A549 (cell line): Measurements from ENCODE around the gene SCNN1B. TPM values are rescaled to one million over a fixed set of nuclear protein-coding genes. Genes with fewer than 3 reads are reported as not detected.

Experiments
- ATAC-seq, 2 experiments: fragments of 200-7000 bp in 1 of 2; fragments of >200 bp in 1 of 2; cut with Nextera tagmentation in 1 of 2; cut with Tn5 transposase in 1 of 2; 3 replicates each; pipeline versions ENCODE4 v1.8.0 to v1.9.1; 2018 to 2020; ENCODE audit warnings: mild to moderate bottlenecking in 1 of 2, moderate library complexity in 1 of 2
- CTCF ChIA-PET: fragments of 300-600 bp; sonication (Branson Sonifier 250); formaldehyde crosslinking; extraction: SDS; loops from one replicate; lab custom pipeline; 2021; ENCODE audit warnings: antibody characterized with exemption, inconsistent platforms; lab: Yijun Ruan, JAX
- POLR2A ChIA-PET: fragments of 350-600 bp; formaldehyde crosslinking; extraction: SDS; loops from one replicate; lab custom pipeline; 2021; ENCODE audit warnings: antibody characterized with exemption, inconsistent platforms; lab: Yijun Ruan, JAX
- DNase-seq, 2 experiments: peaks; one replicate each; pipeline versions ENCODE4 v3.0.0 to v3.0.0-alpha.2; 2011 to 2016; ENCODE audit warnings: low read depth in 1 of 2, low spot score in 1 of 2
- FAIRE-seq: peaks from 2 replicates; lab custom pipeline; 2011; peaks lifted over from hg19 to GRCh38; lab: Jason Lieb, UNC
- H3K27ac ChIP-seq, 2 experiments: fragments of >200 bp; sonication (Bioruptor Twin); formaldehyde crosslinking; 3 replicates each; pipeline ENCODE4 v1.5.1; 2016 to 2017
- H3K4me1 ChIP-seq: fragments of >200 bp; sonication (Bioruptor Twin); formaldehyde crosslinking; 3 replicates; pipeline ENCODE4 v1.6.1; 2016
- H3K4me2 ChIP-seq: fragments of >200 bp; sonication (Bioruptor Twin); formaldehyde crosslinking; 3 replicates; pipeline ENCODE4 v1.6.1; 2016
- H3K4me3 ChIP-seq: fragments of >200 bp; sonication (Bioruptor Twin); formaldehyde crosslinking; 3 replicates; pipeline ENCODE4 v1.5.1; 2016
- H3K9me3 ChIP-seq: fragments of >200 bp; sonication (Bioruptor Twin); formaldehyde crosslinking; 3 replicates; pipeline ENCODE4 v1.6.1; 2016
- CBX8 ChIP-seq: fragments of 200-600 bp; sonication (generic); IDR thresholded peaks from 2 replicates; pipeline ENCODE4 v1.6.1; 2016
- CEBPB ChIP-seq, 2 experiments: fragments of >200 bp in 1 of 2; sonication (Bioruptor Twin) in 1 of 2; formaldehyde crosslinking in 1 of 2; IDR thresholded peaks; 2 replicates each; pipeline ENCODE4 v1.6.1; 2012 to 2016
- EHF ChIP-seq: fragments of 250-450 bp; sonication (Bioruptor Pico); IDR thresholded peaks from 2 replicates; pipeline ENCODE4 v1.5.0; 2020; ENCODE audit warnings: mild to moderate bottlenecking
- EP300 ChIP-seq, 2 experiments: fragments of >200 bp; sonication (Bioruptor Twin); formaldehyde crosslinking; IDR thresholded peaks; 2 replicates in 1 of 2; 3 replicates in 1 of 2; pipeline ENCODE4 v1.6.1; 2016 to 2017
- ESRRA ChIP-seq: fragments of 150-350 bp; IDR thresholded peaks from 2 replicates; pipeline ENCODE4 v1.6.1; 2014; ENCODE audit warnings: mild to moderate bottlenecking, low read length, borderline replicate concordance
- HEYL ChIP-seq: fragments of 250-450 bp; sonication (Bioruptor Pico); IDR thresholded peaks from 2 replicates; pipeline ENCODE4 v1.8.0; 2021; ENCODE audit warnings: mild to moderate bottlenecking, moderate library complexity
- HOXB5 ChIP-seq: fragments of 250-450 bp; sonication (Bioruptor Pico); IDR thresholded peaks from 2 replicates; pipeline ENCODE4 v1.5.0; 2020; ENCODE audit warnings: mild to moderate bottlenecking, moderate library complexity
- JUNB ChIP-seq: fragments of >200 bp; sonication (Bioruptor Twin); formaldehyde crosslinking; IDR thresholded peaks from 2 replicates; pipeline ENCODE4 v1.6.1; 2016
- MAFK ChIP-seq: fragments of 450-650 bp; IDR thresholded peaks from 2 replicates; pipeline ENCODE4 v1.6.1; 2014; ENCODE audit not compliant: partially characterized antibody
- NPAS2 ChIP-seq: fragments of 250-450 bp; sonication (Bioruptor Pico); IDR thresholded peaks from 2 replicates; pipeline ENCODE4 v1.8.0; 2022; ENCODE audit warnings: mild to moderate bottlenecking, moderate library complexity, borderline replicate concordance
- NR3C1 ChIP-seq: fragments of >200 bp; sonication (Bioruptor Twin); formaldehyde crosslinking; IDR thresholded peaks from 3 replicates; pipeline ENCODE4 v1.6.1; 2017
- POLR2A ChIP-seq: IDR thresholded peaks from 2 replicates; pipeline ENCODE4 v1.6.1; 2012; ENCODE audit warnings: mild to moderate bottlenecking, low read length
- POLR2AphosphoS2 ChIP-seq: conservative IDR thresholded peaks from 2 replicates; pipeline ENCODE4 v1.6.1; 2012; ENCODE audit warnings: low read length, improper control_type of control experiment, inconsistent platforms
- RCOR1 ChIP-seq: fragments of 150-350 bp; IDR thresholded peaks from 2 replicates; pipeline ENCODE4 v1.6.1; 2014; ENCODE audit warnings: antibody characterized with exemption, low read length, low read depth
- SREBF2 ChIP-seq: fragments of 450-650 bp; IDR thresholded peaks from 2 replicates; pipeline ENCODE4 v1.6.1; 2014; ENCODE audit warnings: mild to moderate bottlenecking, moderate library complexity
- TP53 ChIP-seq: fragments of 250-450 bp; sonication (Bioruptor Pico); IDR thresholded peaks from 2 replicates; pipeline ENCODE4 v1.5.0; 2021; ENCODE audit warnings: mild to moderate bottlenecking, moderate library complexity
- ZC3H11A ChIP-seq: fragments of 450-650 bp; IDR thresholded peaks from 2 replicates; pipeline ENCODE4 v1.6.1; 2014; ENCODE audit warnings: antibody characterized with exemption, mild to moderate bottlenecking
- WGBS: methylation state at CpG from one replicate; pipeline ENCODE4 v1.1.6; 2017; ENCODE audit errors: missing lambda C conversion rate; 5-methylcytosine and 5-hydroxymethylcytosine counted together
- polyA plus RNA-seq, 4 experiments: library from polyadenylated mRNA; depleted of rRNA in 3 of 4; stranded (reverse); fragments of >200 nt; fragmentation: RNase III in 1 of 4; extraction: RNeasy Plus Mini Kit Qiagen cat#74134 plus additional on column Dnase treatment in 1 of 4; gene quantifications; 2 replicates in 3 of 4; 3 replicates in 1 of 4; pipeline ENCODE4 v1.2.3, GENCODE V29; 2011 to 2017
- TF ChIP-seq, protein P1 (sequence below): fragments of 200-600 bp; sonication (generic); IDR thresholded peaks from 2 replicates; pipeline ENCODE4 v1.6.1; 2016; ENCODE audit warnings: antibody characterized with exemption, mild to moderate bottlenecking, moderate library complexity
- TF ChIP-seq, protein P2 (sequence below): fragments of 250-450 bp; sonication (Bioruptor Pico); IDR thresholded peaks from 2 replicates; pipeline ENCODE4 v1.5.0; 2020; ENCODE audit warnings: low read depth, mild to moderate bottlenecking, moderate library complexity
- TF ChIP-seq, protein P3 (sequence below): fragments of >200 bp; sonication (Bioruptor Twin); formaldehyde crosslinking; IDR thresholded peaks from 3 replicates; pipeline ENCODE4 v1.6.1; 2016
- TF ChIP-seq, protein P4 (sequence below): IDR thresholded peaks from 2 replicates; pipeline ENCODE4 v1.6.1; 2012
- TF ChIP-seq, protein P5 (sequence below): fragments of 450-650 bp; IDR thresholded peaks from 2 replicates; pipeline ENCODE4 v1.6.1; 2014; ENCODE audit warnings: antibody characterized with exemption
- TF ChIP-seq, protein P6 (sequence below): IDR thresholded peaks from 2 replicates; pipeline ENCODE4 v1.6.1; 2012; ENCODE audit warnings: low read depth, borderline replicate concordance
- TF ChIP-seq, protein P7 (sequence below): fragments of 250-450 bp; sonication (Bioruptor Pico); IDR thresholded peaks from 2 replicates; pipeline ENCODE4 v1.5.0; 2021; ENCODE audit warnings: mild to moderate bottlenecking, moderate library complexity, borderline replicate concordance

SCNN1B gene
- polyA plus RNA-seq, 2 of the 4 experiments (the other 2 are of a cell fraction): 0.25 TPM; not detected in 1

DNA sequence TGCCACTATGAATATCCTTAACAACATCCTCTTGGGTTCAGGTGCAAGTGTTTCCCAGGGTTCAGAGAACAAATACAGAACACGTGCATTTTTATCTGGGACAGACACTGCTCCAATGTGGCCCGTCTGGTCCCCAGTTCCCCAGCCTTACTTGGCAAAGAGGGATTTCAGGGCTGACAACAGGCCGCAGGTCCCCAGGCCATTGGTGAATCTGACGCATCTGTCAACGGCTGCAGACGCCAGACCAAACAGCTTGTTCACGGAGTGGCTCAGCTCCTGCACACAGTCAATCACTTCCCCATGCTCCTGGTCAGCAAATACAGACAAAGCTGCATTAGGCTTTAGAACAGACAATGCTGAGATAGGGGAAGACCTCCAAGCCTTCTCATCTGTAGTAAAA, 114.7 kb downstream of the SCNN1B start:
- Histone ChIP-seq H3K4me2 (no peak overlapping the region), H3K27ac (no peak overlapping the region), H3K4me1 (peaks cover 7% of the 10 kb centered on the region; the same call in 2 of the 3 replicates), H3K9me3 (no peaks in the 10 kb centered on the region), H3K4me3 (no peak overlapping the region)
- FAIRE-seq (no peak), DNase-seq (no peak), ATAC-seq (no peak)
- ChIA-PET POLR2A (no interaction called here), CTCF (interaction anchor here (0.7 to 1.2 kb wide), 4 partner anchors 17 to 233 kb away, joined by 3 to 5 read pairs (median 3); no protein-coding TSS in a partner anchor)
- WGBS: 86% methylated on average over 7 of the region's 7 CpGs
- no peak for TF ChIP-seq NR3C1
- TF ChIP-seq, protein P1, sequence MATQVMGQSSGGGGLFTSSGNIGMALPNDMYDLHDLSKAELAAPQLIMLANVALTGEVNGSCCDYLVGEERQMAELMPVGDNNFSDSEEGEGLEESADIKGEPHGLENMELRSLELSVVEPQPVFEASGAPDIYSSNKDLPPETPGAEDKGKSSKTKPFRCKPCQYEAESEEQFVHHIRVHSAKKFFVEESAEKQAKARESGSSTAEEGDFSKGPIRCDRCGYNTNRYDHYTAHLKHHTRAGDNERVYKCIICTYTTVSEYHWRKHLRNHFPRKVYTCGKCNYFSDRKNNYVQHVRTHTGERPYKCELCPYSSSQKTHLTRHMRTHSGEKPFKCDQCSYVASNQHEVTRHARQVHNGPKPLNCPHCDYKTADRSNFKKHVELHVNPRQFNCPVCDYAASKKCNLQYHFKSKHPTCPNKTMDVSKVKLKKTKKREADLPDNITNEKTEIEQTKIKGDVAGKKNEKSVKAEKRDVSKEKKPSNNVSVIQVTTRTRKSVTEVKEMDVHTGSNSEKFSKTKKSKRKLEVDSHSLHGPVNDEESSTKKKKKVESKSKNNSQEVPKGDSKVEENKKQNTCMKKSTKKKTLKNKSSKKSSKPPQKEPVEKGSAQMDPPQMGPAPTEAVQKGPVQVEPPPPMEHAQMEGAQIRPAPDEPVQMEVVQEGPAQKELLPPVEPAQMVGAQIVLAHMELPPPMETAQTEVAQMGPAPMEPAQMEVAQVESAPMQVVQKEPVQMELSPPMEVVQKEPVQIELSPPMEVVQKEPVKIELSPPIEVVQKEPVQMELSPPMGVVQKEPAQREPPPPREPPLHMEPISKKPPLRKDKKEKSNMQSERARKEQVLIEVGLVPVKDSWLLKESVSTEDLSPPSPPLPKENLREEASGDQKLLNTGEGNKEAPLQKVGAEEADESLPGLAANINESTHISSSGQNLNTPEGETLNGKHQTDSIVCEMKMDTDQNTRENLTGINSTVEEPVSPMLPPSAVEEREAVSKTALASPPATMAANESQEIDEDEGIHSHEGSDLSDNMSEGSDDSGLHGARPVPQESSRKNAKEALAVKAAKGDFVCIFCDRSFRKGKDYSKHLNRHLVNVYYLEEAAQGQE: no peak
- TF ChIP-seq, protein P2, sequence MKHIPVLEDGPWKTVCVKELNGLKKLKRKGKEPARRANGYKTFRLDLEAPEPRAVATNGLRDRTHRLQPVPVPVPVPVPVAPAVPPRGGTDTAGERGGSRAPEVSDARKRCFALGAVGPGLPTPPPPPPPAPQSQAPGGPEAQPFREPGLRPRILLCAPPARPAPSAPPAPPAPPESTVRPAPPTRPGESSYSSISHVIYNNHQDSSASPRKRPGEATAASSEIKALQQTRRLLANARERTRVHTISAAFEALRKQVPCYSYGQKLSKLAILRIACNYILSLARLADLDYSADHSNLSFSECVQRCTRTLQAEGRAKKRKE (CRISPR knock-in tag): no peak
- no peak for TF ChIP-seq POLR2AphosphoS2
- TF ChIP-seq EP300 (IDR thresholded peaks at IDR 0.05): no peak
- no peak for TF ChIP-seq SREBF2
- no peak for TF ChIP-seq POLR2A
- no peak for TF ChIP-seq MAFK
- TF ChIP-seq, protein P3, sequence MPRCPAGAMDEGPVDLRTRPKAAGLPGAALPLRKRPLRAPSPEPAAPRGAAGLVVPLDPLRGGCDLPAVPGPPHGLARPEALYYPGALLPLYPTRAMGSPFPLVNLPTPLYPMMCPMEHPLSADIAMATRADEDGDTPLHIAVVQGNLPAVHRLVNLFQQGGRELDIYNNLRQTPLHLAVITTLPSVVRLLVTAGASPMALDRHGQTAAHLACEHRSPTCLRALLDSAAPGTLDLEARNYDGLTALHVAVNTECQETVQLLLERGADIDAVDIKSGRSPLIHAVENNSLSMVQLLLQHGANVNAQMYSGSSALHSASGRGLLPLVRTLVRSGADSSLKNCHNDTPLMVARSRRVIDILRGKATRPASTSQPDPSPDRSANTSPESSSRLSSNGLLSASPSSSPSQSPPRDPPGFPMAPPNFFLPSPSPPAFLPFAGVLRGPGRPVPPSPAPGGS: no peak
- TF ChIP-seq HOXB5: no peak
- TF ChIP-seq TP53: no peak
- TF ChIP-seq, protein P4, sequence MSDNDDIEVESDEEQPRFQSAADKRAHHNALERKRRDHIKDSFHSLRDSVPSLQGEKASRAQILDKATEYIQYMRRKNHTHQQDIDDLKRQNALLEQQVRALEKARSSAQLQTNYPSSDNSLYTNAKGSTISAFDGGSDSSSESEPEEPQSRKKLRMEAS: no peak
- TF ChIP-seq, protein P5, sequence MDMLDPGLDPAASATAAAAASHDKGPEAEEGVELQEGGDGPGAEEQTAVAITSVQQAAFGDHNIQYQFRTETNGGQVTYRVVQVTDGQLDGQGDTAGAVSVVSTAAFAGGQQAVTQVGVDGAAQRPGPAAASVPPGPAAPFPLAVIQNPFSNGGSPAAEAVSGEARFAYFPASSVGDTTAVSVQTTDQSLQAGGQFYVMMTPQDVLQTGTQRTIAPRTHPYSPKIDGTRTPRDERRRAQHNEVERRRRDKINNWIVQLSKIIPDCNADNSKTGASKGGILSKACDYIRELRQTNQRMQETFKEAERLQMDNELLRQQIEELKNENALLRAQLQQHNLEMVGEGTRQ: no peak

DNA sequence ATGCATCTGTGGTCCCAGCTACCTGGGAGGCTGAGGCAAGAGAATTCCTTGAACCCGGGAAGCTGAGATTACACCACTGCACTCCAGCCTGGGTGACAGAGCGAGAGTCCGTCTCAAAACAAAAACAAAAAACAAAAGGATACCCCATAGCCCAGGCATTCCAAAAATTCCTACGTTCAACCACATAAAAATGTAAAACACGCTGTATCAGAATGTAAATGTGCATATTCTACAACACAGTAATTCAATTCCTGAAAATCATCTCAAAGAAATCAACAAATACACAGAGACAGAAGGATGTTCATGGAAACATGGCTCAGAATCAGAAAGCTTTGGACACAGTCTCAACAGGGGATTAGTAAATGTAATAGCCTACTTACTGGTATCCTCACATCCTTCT, 117.9 kb downstream of the SCNN1B start:
- FAIRE-seq (no peak), DNase-seq (no peak), ATAC-seq (no peak)
- H3K27ac ChIP-seq: no peak overlapping the region; a peak in 1 of 6 replicates
- no peak overlapping the region for H3K4me2 ChIP-seq
- H3K9me3 ChIP-seq: no peaks in the 10 kb centered on the region
- WGBS: 92% methylated on average over 5 of the region's 5 CpGs
- CTCF ChIA-PET: interaction anchor here (3.2 kb wide), 1 partner anchor 15 kb away, joined by 31 read pairs; no protein-coding TSS in a partner anchor
- no peak overlapping the region for H3K4me3 ChIP-seq
- peaks cover 31% of the 10 kb centered on the region for H3K4me1 ChIP-seq
- POLR2A ChIA-PET: no interaction called here
- TF ChIP-seq HEYL (no peak), ESRRA (no peak), ZC3H11A (no peak), RCOR1 (no peak), CBX8 (no peak), TP53 (no peak), JUNB (no peak), EP300 (IDR thresholded peaks at IDR 0.05) (no peak), EHF (CRISPR knock-in tag) (no peak), CEBPB (IDR thresholded peaks at IDR 0.05) (no peak), NPAS2 (CRISPR knock-in tag) (no peak)
- TF ChIP-seq, protein P1: no peak
- TF ChIP-seq, protein P5: no peak
- TF ChIP-seq, protein P6, sequence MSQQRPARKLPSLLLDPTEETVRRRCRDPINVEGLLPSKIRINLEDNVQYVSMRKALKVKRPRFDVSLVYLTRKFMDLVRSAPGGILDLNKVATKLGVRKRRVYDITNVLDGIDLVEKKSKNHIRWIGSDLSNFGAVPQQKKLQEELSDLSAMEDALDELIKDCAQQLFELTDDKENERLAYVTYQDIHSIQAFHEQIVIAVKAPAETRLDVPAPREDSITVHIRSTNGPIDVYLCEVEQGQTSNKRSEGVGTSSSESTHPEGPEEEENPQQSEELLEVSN: no peak
- TF ChIP-seq, protein P7, sequence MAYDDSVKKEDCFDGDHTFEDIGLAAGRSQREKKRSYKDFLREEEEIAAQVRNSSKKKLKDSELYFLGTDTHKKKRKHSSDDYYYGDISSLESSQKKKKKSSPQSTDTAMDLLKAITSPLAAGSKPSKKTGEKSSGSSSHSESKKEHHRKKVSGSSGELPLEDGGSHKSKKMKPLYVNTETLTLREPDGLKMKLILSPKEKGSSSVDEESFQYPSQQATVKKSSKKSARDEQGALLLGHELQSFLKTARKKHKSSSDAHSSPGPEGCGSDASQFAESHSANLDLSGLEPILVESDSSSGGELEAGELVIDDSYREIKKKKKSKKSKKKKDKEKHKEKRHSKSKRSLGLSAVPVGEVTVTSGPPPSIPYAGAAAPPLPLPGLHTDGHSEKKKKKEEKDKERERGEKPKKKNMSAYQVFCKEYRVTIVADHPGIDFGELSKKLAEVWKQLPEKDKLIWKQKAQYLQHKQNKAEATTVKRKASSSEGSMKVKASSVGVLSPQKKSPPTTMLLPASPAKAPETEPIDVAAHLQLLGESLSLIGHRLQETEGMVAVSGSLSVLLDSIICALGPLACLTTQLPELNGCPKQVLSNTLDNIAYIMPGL (CRISPR knock-in tag): no peak
